NCI-H2171 treated with DMSO at 0.1 percent for 48 hours (cell line): ENCODE results near the gene ZNF511.
A peak's percentile ranks its signal among the peaks of the same experiment; 100 is the strongest.

Source experiments
- DNase-seq: peaks from one replicate; lab custom pipeline; 2025; lab: John Stamatoyannopoulos, UW

ZNF511 gene

GRCh38 chr10:133335246-133336117, 26.8 kb downstream of the ZNF511 start:
- DNase-seq, result no peak

DNA sequence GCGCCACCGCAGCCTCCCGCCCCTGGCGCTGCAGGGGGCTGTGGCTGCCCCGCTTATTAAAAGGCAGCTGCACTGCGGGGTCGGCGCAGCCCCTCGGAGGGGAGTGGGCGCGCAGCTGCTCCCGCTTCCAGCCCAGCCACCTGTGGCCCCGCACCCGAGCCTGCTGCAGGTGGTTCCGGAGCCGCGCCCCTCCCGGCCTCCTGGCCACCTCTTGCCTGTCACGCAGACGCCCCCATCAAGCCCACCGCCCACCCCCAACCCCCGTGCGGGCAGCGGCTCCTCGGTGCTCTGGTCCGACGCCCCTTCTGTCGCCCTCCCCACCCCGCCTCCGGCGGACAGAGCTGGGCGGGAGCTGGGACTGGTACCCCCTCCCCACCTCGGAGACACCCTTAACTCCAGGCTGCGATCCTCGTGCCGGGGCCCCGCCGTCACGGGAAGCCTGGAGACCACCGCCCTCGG, 27.4 kb downstream of the ZNF511 start:
- DNase-seq, result no peak

DNA sequence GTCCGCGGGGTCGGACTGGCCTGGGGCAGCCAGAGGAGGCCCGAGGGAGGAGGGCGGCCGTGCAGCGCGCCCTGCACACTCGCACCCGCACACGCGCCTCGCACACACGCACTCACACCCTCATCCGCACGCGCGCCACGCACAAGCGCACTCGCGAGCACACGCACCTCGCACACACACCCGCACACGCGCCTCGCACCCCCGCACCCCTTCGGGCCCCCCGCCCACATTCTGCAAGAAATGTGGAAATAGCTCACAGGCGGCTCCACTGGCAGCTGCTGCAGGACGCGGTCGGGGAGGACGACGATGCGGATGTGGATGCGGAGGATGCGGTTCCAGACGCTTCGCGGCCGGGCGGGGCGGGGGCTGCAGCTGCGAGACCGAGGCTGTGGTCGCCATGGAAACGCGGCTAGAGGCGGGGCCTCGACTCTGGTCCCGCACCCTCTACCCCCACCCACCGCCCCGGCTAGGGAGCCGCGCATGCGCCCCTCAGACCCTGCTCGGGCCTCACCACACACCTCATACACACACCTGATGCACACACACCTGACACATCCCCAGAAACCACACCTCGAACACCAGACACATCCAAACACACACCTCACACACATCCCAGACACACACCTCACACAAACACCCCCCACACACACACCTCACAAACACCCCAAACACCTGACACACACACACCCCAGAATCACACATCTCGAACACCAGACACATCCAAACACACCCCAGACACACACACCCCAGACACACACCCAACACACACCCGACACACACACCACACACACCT, 28.1 kb downstream of the ZNF511 start, which contains the start of gene CALY:
Gene CALY (minus strand): TSS at position 320 of the 793 bp plus-strand sequence. CDS start 7,907 bp downstream, outside the sequence.
- DNase-seq, result peak; percentile 39

DNA sequence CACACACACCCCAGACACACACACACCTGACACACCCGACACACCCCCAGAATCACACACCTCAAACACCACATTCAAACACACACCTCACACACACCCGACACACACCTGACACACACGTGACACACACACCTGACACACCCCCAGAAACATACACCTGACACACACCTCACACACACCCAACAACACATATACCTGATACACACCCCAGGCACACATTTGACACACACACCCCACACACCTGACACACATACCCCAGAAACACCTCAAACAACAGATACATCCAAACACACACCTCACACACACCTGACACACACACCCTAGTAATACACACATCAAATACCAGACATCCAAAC, 28.6 kb downstream of the ZNF511 start:
- DNase-seq, result no peak

GRCh38 chr10:133338080-133339071, 29.7 kb downstream of the ZNF511 start:
- DNase-seq, result no peak

- DNase-seq, result no peak
These were observed 31.1 kb downstream of the ZNF511 start for GRCh38 chr10:133339708-133340380.

GRCh38 chr10:133341983-133342382, 33.3 kb downstream of the ZNF511 start:
- DNase-seq, result no peak

- DNase-seq, result no peak
These were observed 34.2 kb downstream of the ZNF511 start for GRCh38 chr10:133342942-133343341.

GRCh38 chr10:133343558-133343957, 34.8 kb downstream of the ZNF511 start:
- no peak for DNase-seq

GRCh38 chr10:133344236-133344635, 35.5 kb downstream of the ZNF511 start:
- no peak for DNase-seq

DNA sequence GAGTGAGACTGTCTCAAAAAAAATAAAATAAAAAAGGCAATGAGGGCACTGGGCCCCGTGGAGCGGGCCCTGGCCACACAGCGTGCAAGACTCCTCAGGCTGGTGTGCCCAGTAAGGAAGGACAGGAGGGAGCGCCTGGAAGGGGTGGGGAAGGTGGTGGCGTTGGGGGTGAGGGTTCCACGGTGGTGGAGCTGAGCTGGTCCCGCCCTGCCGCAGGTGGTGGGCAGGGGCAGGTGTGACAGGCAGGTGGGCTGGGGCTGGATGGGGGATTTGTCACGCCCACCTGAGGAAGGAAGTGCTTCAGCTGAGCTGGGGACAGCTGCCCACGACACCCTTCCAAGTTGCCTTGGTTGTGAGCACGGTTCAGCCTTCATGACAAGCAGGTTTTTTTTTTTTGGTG, 37.7 kb downstream of the ZNF511 start:
- DNase-seq, result no peak

DNA sequence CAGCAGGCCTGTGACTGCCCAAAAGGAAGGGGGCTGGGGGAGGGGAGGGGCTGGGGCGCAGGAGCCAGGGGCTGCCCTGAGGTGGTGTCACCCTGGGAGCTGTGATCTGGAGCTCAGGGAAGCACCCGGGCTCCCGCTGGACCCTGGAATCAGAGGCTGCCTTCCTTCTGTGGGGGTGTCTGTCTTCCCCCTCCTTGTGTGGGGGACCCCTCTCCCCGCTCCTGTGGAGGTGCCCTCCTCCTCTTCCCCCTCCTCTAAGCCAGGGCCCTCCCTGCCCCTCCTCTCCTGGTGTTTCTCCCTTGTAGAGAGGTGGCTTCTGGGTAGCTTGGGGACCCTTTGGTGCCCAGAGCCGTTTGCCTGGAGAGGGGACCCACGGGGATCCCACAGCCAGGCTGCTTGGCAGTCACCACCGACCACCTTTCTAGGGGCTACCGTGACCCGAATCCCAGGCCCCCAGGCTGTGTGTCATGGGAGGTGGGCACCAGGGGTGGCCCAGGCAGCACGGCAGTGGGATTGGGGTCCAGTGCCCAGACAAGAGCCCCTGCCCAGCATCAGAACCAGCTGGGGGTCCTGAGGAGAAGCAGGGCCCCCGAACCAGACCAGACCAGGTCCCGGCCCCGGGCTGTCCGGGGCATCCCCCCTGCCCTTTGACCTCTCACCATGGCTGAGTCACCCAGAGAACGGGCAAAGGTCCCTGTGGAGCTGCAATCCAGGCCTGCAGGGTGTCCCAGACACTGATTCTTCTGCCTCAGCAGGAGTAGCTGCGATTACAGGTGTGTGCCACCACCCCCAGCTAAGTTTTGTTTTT, 39.2 kb downstream of the ZNF511 start:
- DNase-seq, result no peak

- DNase-seq, result no peak
These were observed 40.5 kb downstream of the ZNF511 start for GRCh38 chr10:133349160-133349568.

DNA sequence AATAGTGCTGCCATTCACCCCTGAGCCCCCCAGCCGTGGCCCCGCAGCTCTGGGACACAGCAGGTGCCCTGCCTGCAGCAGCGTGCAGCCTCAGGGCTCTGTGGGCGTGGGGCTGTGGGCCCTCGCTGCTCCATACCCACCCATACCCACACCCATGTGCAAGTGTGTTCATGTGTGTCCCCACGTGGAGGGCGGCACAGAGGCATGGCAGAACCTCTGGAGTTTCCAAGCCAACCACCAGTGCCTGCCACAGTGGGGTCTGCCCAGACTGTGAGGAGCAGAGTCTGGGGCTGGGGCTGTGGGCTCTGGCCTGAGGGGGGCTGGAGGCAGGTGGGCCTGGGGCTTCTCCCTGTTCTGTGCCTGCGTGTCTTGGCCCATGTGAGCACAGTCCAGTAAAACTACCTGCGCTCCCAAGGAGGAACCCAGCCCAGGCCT, 40.9 kb downstream of the ZNF511 start:
- DNase-seq, result no peak

DNA sequence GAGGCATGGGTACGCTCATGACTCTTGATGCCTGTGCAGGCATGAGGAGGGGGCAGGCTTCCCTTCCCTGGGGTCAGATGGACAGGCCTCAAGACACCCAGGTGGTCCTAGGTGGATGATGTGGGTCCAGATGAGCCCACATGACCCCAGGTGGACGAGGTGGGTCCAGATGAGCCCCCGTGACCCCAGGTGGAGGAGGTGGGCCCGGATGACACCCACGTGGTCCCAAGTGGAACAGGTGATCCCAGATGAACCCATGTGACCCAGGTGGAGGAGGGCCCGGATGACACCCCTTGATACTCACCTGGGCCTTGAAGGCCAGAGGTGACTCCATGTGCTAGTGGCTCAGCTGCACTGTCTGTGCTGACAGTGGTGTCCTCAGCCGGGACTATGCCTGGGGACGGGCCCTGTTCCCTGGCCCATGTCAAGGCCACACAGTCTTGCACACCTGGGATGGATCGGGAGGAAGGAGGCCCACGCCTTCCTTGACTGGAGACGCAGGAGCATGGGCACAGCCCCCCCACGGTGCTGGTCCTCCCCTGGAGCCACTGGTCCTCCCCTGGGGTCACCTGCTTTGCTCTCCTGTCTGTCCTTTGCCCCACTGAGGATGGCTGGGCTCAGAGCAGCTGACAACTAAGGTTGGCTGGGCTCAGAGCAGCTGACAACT, 41.7 kb downstream of the ZNF511 start:
- DNase-seq, result no peak

DNA sequence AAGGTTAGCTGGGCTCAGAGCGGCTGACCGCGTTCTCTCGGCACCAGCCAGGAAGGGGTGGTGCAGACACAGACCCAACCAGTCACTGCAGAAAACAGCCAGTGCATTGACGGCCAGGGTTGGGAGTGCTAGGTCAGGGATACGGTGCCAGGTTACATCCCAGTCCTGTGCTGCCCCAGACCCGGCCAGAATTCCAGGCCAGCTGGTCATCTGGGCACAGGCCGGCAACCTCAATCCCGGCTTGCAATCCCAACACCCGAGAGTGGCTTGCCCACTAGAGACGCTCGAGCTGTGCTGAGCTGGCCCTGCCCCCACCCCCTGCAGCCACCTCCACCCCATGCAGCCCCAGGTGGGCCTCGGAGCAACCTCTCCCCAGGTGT, 42.2 kb downstream of the ZNF511 start:
- DNase-seq, result no peak

DNA sequence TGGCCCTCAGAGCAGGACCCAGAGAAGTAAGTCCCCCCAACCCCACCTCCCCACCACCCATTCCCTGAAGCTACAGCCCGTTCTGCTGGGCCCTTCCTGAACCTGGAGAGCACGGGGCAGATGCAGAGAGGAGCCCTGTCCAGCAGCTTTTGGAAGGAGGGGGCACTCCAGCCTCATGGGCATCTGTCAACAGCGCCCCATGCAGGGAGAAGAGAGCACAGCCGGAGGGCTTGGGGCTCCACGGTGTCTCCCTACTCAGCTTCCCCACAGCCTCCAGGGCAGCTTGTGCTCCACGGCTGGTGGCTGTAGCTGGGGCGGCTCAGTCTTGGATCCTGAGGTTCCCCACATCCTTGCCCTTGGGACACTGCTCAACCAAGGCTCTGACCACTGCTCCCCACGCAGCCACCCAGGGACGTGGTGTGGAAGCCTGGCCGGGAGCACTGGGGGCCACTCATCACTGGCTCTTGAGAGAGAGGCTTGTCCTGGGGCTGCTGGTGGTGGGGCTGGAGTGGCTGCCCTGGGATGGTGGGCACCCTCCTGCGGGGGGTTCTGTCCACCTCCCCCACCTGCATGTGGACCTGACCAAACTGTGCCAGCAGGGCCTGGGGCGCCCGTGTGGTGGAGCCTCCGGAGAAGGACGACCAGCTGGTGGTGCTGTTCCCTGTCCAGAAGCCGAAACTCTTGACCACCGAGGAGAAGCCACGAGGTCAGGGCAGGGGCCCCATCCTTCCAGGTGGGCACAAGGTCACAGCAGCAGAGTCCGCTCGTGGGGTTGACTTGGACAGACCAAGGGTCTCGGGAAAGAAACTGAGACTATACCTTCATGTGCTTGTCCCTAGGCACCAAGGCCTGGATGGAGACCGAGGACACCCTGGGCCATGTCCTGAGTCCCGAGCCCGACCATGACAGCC, 42.9 kb downstream of the ZNF511 start:
- no peak for DNase-seq

- DNase-seq, result no peak
These were observed 44.7 kb downstream of the ZNF511 start for GRCh38 chr10:133353202-133353959.
